GM21381 (cell line): ENCODE data around the gene LAMA2.
"Not testable (repeated sequence)": the region's sequence is repeated elsewhere in the genome, so short reads cannot be mapped to it uniquely, and the experiment has no call there.

ENCODE experiments used
- ATAC-seq: cut with Tn5 transposase; IDR thresholded peaks from one replicate; pipeline ENCODE4 v1.9.1; 2021; ENCODE audit warnings: mild to moderate bottlenecking, moderate library complexity; ENCODE audit not compliant: unreplicated experiment

The LAMA2 gene

GRCh38 chr6:129114636-129115391, 231.9 kb downstream of the LAMA2 start:
- no peak for ATAC-seq

- ATAC-seq: no peak
Measured at GRCh38 chr6:129115471-129115870, 232.5 kb downstream of the LAMA2 start.

GRCh38 chr6:129117355-129117754, 234.4 kb downstream of the LAMA2 start:
- ATAC-seq: no peak

- ATAC-seq: no peak
Measured at GRCh38 chr6:129120856-129121638, 238.1 kb downstream of the LAMA2 start.

- no peak for ATAC-seq
Measured at GRCh38 chr6:129124347-129124746, 241.4 kb downstream of the LAMA2 start.

- ATAC-seq: no peak
Measured at GRCh38 chr6:129130106-129130505, 247.2 kb downstream of the LAMA2 start.

- no peak for ATAC-seq
Measured at GRCh38 chr6:129130959-129131681, 248.2 kb downstream of the LAMA2 start.

- ATAC-seq: no peak
Measured at GRCh38 chr6:129133770-129134192, 250.8 kb downstream of the LAMA2 start.

GRCh38 chr6:129134535-129134934, 251.6 kb downstream of the LAMA2 start:
- no peak for ATAC-seq

GRCh38 chr6:129135451-129135850, 252.5 kb downstream of the LAMA2 start:
- no peak for ATAC-seq

- ATAC-seq: no peak
Measured at GRCh38 chr6:129136751-129137150, 253.8 kb downstream of the LAMA2 start.

GRCh38 chr6:129138739-129139405, 255.9 kb downstream of the LAMA2 start:
- no peak for ATAC-seq

GRCh38 chr6:129140526-129140925, 257.6 kb downstream of the LAMA2 start:
- ATAC-seq: no peak

- no peak for ATAC-seq
Measured at GRCh38 chr6:129141499-129141898, 258.6 kb downstream of the LAMA2 start.

- no peak for ATAC-seq
Measured at GRCh38 chr6:129146902-129147301, 264.0 kb downstream of the LAMA2 start.

- ATAC-seq: no peak
Measured at GRCh38 chr6:129150507-129150906, 267.6 kb downstream of the LAMA2 start.

- ATAC-seq: no peak
Measured at GRCh38 chr6:129153257-129153656, 270.3 kb downstream of the LAMA2 start.

- ATAC-seq: not testable (repeated sequence)
Measured at GRCh38 chr6:129159242-129159641, 276.3 kb downstream of the LAMA2 start.

GRCh38 chr6:129162605-129163004, 279.7 kb downstream of the LAMA2 start:
- no peak for ATAC-seq

GRCh38 chr6:129163551-129163950, 280.6 kb downstream of the LAMA2 start:
- no peak for ATAC-seq

- ATAC-seq: no peak
Measured at GRCh38 chr6:129164032-129164431, 281.1 kb downstream of the LAMA2 start.
